ENCODE data around the gene GRAMD4. TPM values are rescaled to one million over a fixed set of nuclear protein-coding genes. Genes with fewer than 3 reads are reported as not detected.

The GRAMD4 gene
- total and polyA plus RNA-seq, 2 experiments from 2014 or later = 21.8 to 31.0 TPM

GRCh38 chr22:46659791-46660186, 39.6 kb downstream of the GRAMD4 start:
- no peak overlapping the region for H3K27ac ChIP-seq

GRCh38 chr22:46660604-46661201, 40.5 kb downstream of the GRAMD4 start:
- Histone ChIP-seq H3K27ac (peak overlapping the region; percentile 48), H4K20me1 (ENCODE audit: insufficient read depth, poor library complexity, severe bottlenecking) (no peaks in the 10 kb centered on the region), H3K4me1 (ENCODE audit: insufficient read depth) (peaks cover 13% of the 10 kb centered on the region), H3K4me3 (no peak overlapping the region), H3K36me3 (replicated peaks; ENCODE audit: insufficient read depth, low read depth) (no peaks in the 10 kb centered on the region), H3K9me3 (ENCODE audit: low read depth) (no peaks in the 10 kb centered on the region), H3K9me2 (replicated peaks; ENCODE audit: insufficient read depth) (no peaks in the 10 kb centered on the region), H3K4me2 (peak overlapping the region; percentile 16), H3K79me2 (peaks cover 10% of the 10 kb centered on the region), H2AFZ (no peak overlapping the region), H3K27me3 (no peaks in the 10 kb centered on the region)
- DNase-seq (ENCODE audit: low spot score) = no peak
- 58% methylated on average over 11 of the region's 11 CpGs for WGBS (ENCODE audit: low lambda C conversion rate, missing lambda C conversion rate)
- TF ChIP-seq EZH2phosphoT487 (IDR thresholded peaks at IDR 0.05; ENCODE audit: low read depth, severe bottlenecking, unreplicated experiment) (no peak), CTCF (IDR thresholded peaks at IDR 0.05; ENCODE audit: poor library complexity) (no peak), EZH2 (IDR thresholded peaks at IDR 0.05; ENCODE audit: borderline replicate concordance) (no peak)

More at GRCh38 chr22:46659791-46660186, 39.6 kb downstream of the GRAMD4 start:
- H4K20me1 ChIP-seq (ENCODE audit: insufficient read depth, poor library complexity, severe bottlenecking) = no peaks in the 10 kb centered on the region
- peaks cover 18% of the 10 kb centered on the region for H3K79me2 ChIP-seq
- no peaks in the 10 kb centered on the region for H3K27me3 ChIP-seq
- no peaks in the 10 kb centered on the region for H3K9me3 ChIP-seq (ENCODE audit: low read depth)
- no peak for TF ChIP-seq EZH2 (IDR thresholded peaks at IDR 0.05; ENCODE audit: borderline replicate concordance)
- no peak for TF ChIP-seq CTCF (IDR thresholded peaks at IDR 0.05; ENCODE audit: poor library complexity)
- no peak for TF ChIP-seq EZH2phosphoT487 (IDR thresholded peaks at IDR 0.05; ENCODE audit: low read depth, severe bottlenecking, unreplicated experiment)
- DNase-seq (ENCODE audit: low spot score) = no peak
- H2AFZ ChIP-seq = no peak overlapping the region
- H3K36me3 ChIP-seq (replicated peaks; ENCODE audit: insufficient read depth, low read depth) = no peaks in the 10 kb centered on the region
- no peak overlapping the region for H3K4me3 ChIP-seq
- 95% methylated on average over 12 of the region's 12 CpGs for WGBS (ENCODE audit: low lambda C conversion rate, missing lambda C conversion rate)
- H3K4me2 ChIP-seq = no peak overlapping the region
- H3K9me2 ChIP-seq (replicated peaks; ENCODE audit: insufficient read depth) = no peaks in the 10 kb centered on the region
- H3K4me1 ChIP-seq (ENCODE audit: insufficient read depth) = peaks cover 13% of the 10 kb centered on the region

- Histone ChIP-seq H2AFZ (no peak overlapping the region), H3K4me1 (ENCODE audit: insufficient read depth) (peaks cover 13% of the 10 kb centered on the region), H3K36me3 (replicated peaks; ENCODE audit: insufficient read depth, low read depth) (no peaks in the 10 kb centered on the region), H3K27me3 (no peaks in the 10 kb centered on the region), H4K20me1 (ENCODE audit: insufficient read depth, poor library complexity, severe bottlenecking) (no peaks in the 10 kb centered on the region), H3K79me2 (peaks cover 7% of the 10 kb centered on the region), H3K9me2 (replicated peaks; ENCODE audit: insufficient read depth) (no peaks in the 10 kb centered on the region), H3K9me3 (ENCODE audit: low read depth) (no peaks in the 10 kb centered on the region), H3K4me3 (no peak overlapping the region), H3K27ac (no peak overlapping the region), H3K4me2 (no peak overlapping the region)
- WGBS (ENCODE audit: low lambda C conversion rate, missing lambda C conversion rate) = 88% methylated on average over 17 of the region's 22 CpGs
- TF ChIP-seq EZH2 (IDR thresholded peaks at IDR 0.05; ENCODE audit: borderline replicate concordance) = no peak
- TF ChIP-seq CTCF (IDR thresholded peaks at IDR 0.05; ENCODE audit: poor library complexity) = no peak
- TF ChIP-seq EZH2phosphoT487 (IDR thresholded peaks at IDR 0.05; ENCODE audit: low read depth, severe bottlenecking, unreplicated experiment) = no peak
- no peak for DNase-seq (ENCODE audit: low spot score)
These were observed 41.1 kb downstream of the GRAMD4 start for GRCh38 chr22:46661221-46661851.
